GM19240 (cell line): ENCODE measurements around the gene C7orf33.
A peak's percentile ranks its signal among the peaks of the same experiment; 100 is the strongest.
"Not testable (repeated sequence)": the region's sequence is repeated elsewhere in the genome, so short reads cannot be mapped to it uniquely, and the experiment has no call there.

Experiments
- DNase-seq: peaks from one replicate; pipeline ENCODE4 v3.0.0; 2011; ENCODE audit warnings: low spot score; ENCODE audit not compliant: insufficient read length

Gene C7orf33

GRCh38 chr7:148590471-148590870, at the start of gene C7orf33:
Gene C7orf33 (plus strand): TSS chr7:148590766. CDS start chr7:148590926, 160 bp downstream.
- no peak for DNase-seq

- no peak for DNase-seq
Measured at GRCh38 chr7:148541891-148542504, 48.6 kb upstream of the C7orf33 start.

GRCh38 chr7:148543302-148543701, 47.3 kb upstream of the C7orf33 start:
- no peak for DNase-seq

- DNase-seq = no peak
Measured at GRCh38 chr7:148545172-148545571, 45.4 kb upstream of the C7orf33 start.

GRCh38 chr7:148545932-148546331, 44.6 kb upstream of the C7orf33 start:
- DNase-seq = no peak

- DNase-seq = no peak
Measured at GRCh38 chr7:148546857-148547256, 43.7 kb upstream of the C7orf33 start.

- no peak for DNase-seq
Measured at GRCh38 chr7:148547951-148548350, 42.6 kb upstream of the C7orf33 start.

GRCh38 chr7:148553979-148554378, 36.6 kb upstream of the C7orf33 start:
- DNase-seq = no peak

GRCh38 chr7:148556892-148557291, 33.7 kb upstream of the C7orf33 start:
- DNase-seq = no peak

- DNase-seq = no peak
Measured at GRCh38 chr7:148558914-148559313, 31.7 kb upstream of the C7orf33 start.

GRCh38 chr7:148561099-148561498, 29.5 kb upstream of the C7orf33 start:
- no peak for DNase-seq

- no peak for DNase-seq
Measured at GRCh38 chr7:148563583-148564274, 26.8 kb upstream of the C7orf33 start.

- not testable (repeated sequence) for DNase-seq
Measured at GRCh38 chr7:148564275-148564951, 26.2 kb upstream of the C7orf33 start.

GRCh38 chr7:148566736-148567135, 23.8 kb upstream of the C7orf33 start:
- no peak for DNase-seq

GRCh38 chr7:148567524-148567923, 23.0 kb upstream of the C7orf33 start:
- no peak for DNase-seq

GRCh38 chr7:148570510-148570909, 20.1 kb upstream of the C7orf33 start:
- DNase-seq = no peak

GRCh38 chr7:148570973-148571372, 19.6 kb upstream of the C7orf33 start:
- not testable (repeated sequence) for DNase-seq

GRCh38 chr7:148571381-148571780, 19.2 kb upstream of the C7orf33 start:
- no peak for DNase-seq

GRCh38 chr7:148572067-148572522, 18.5 kb upstream of the C7orf33 start:
- no peak for DNase-seq

GRCh38 chr7:148573581-148573980, 17.0 kb upstream of the C7orf33 start:
- DNase-seq = not testable (repeated sequence)

GRCh38 chr7:148575640-148576411, 14.7 kb upstream of the C7orf33 start:
- DNase-seq = peak; percentile 25

GRCh38 chr7:148579366-148579765, 11.2 kb upstream of the C7orf33 start:
- no peak for DNase-seq
